HCT116 (cell line): ENCODE results near the gene DTNB. TPM values are rescaled to one million over a fixed set of nuclear protein-coding genes. Genes with fewer than 3 reads are reported as not detected.

ENCODE experiments used
- ATAC-seq: fragments of 200-7000 bp; cut with Tn5 transposase; 2 replicates; pipeline ENCODE4 v1.9.1; 2020; ENCODE audit warnings: mild to moderate bottlenecking, moderate library complexity
- BruUV-seq: library from RNA; stranded (reverse); fragments of 400-500 nt; replicated peaks from 2 replicates; lab custom pipeline; 2021; lab: Mats Ljungman, UMichigan
- CTCF ChIA-PET: fragments of 300-600 bp; sonication (Branson Sonifier 250); formaldehyde crosslinking; loops from one replicate; lab custom pipeline; 2021; ENCODE audit warnings: antibody characterized with exemption; lab: Charles Lee
- POLR2A ChIA-PET: fragments of 300-600, 350-600 bp; sonication (Branson Sonifier 250); formaldehyde crosslinking; loops from one replicate; lab custom pipeline; 2021; ENCODE audit warnings: antibody characterized with exemption; lab: Charles Lee
- RAD21 ChIA-PET, 2 experiments: fragments of 300-600 bp; sonication (Branson Sonifier 250); formaldehyde crosslinking; loops; one replicate each; lab custom pipeline; 2023; ENCODE audit warnings: low total read pairs in 2 of 2; ENCODE audit not compliant: uncharacterized antibody in 2 of 2, unreplicated experiment in 2 of 2, low non-redundant PET in 1 of 2; lab: Charles Lee
- DNase-seq: peaks from one replicate; pipeline ENCODE4 v3.0.0-alpha.2; 2010; ENCODE audit warnings: low read depth, low spot score
- H2AFZ ChIP-seq: fragments of 200-600 bp; shearing (Covaris generic), sonication (generic); 2 replicates; pipeline ENCODE4 v1.6.1; 2017; ENCODE audit warnings: low read depth, mixed run types, mixed read lengths, antibody characterized with exemption, low read length; ENCODE audit not compliant: poor library complexity, severe bottlenecking
- H3K27ac ChIP-seq: 2 replicates; pipeline ENCODE4 v1.5.1; 2012; ENCODE audit warnings: low read depth, low read length
- H3K27me3 ChIP-seq: fragments of 200-600 bp; sonication (generic); 2 replicates; pipeline ENCODE4 v1.6.1; 2016; ENCODE audit warnings: mixed run types, low read length, mixed read lengths; ENCODE audit not compliant: insufficient read depth
- H3K36me3 ChIP-seq, 2 experiments: fragments of 200-500 bp in 1 of 2; fragments of 200-600 bp in 1 of 2; sonication (Bioruptor generic) in 1 of 2; sonication (generic) in 1 of 2; 2 replicates each; pipeline versions ENCODE4 v1.5.1 to v1.6.1; 2014 to 2016; ENCODE audit warnings: low read length in 2 of 2, inconsistent platforms in 1 of 2, mixed read lengths in 1 of 2, mixed run types in 1 of 2; ENCODE audit not compliant: insufficient read depth in 2 of 2, control insufficient read depth in 1 of 2
- H3K4me1 ChIP-seq, 2 experiments: fragments of 200-600 bp in 1 of 2; sonication (generic) in 1 of 2; 2 replicates each; pipeline versions ENCODE4 v1.5.1 to v1.6.1; 2012 to 2017; ENCODE audit warnings: low read length in 2 of 2, inconsistent platforms in 1 of 2, mild to moderate bottlenecking in 1 of 2, mixed read lengths in 1 of 2, mixed run types in 1 of 2, moderate library complexity in 1 of 2; ENCODE audit not compliant: insufficient read depth in 2 of 2, control insufficient read depth in 1 of 2
- H3K4me2 ChIP-seq: fragments of 200-600 bp; sonication (generic); 2 replicates; pipeline ENCODE4 v1.6.1; 2017; ENCODE audit warnings: mixed run types, low read length, mixed read lengths
- H3K4me3 ChIP-seq, 2 experiments: fragments of 200-600 bp in 1 of 2; sonication (generic) in 1 of 2; replicated peaks in 1 of 2; 2 replicates each; pipeline ENCODE4 v1.5.1; 2011 to 2016; ENCODE audit warnings: low read length in 2 of 2, control low read depth in 1 of 2, low read depth in 1 of 2, mild to moderate bottlenecking in 1 of 2, mixed read lengths in 1 of 2, mixed run types in 1 of 2
- H3K79me2 ChIP-seq: fragments of 200-600 bp; sonication (generic); 2 replicates; pipeline ENCODE4 v1.6.1; 2017; ENCODE audit warnings: mild to moderate bottlenecking, mixed run types, low read length, moderate library complexity, mixed read lengths; ENCODE audit not compliant: insufficient read depth
- H3K9ac ChIP-seq: fragments of 200-600 bp; sonication (generic); 2 replicates; pipeline ENCODE4 v1.6.1; 2016; ENCODE audit warnings: low read length, mixed read lengths
- H3K9me2 ChIP-seq: fragments of 200-600 bp; sonication (generic), shearing (Covaris generic); 2 replicates; pipeline ENCODE4 v1.6.1; 2017; ENCODE audit warnings: mixed run types, mild to moderate bottlenecking, moderate library complexity; ENCODE audit not compliant: insufficient read depth
- H3K9me3 ChIP-seq, 2 experiments: fragments of 200-500 bp in 1 of 2; fragments of 200-600 bp in 1 of 2; sonication (Bioruptor generic) in 1 of 2; sonication (generic) in 1 of 2; 2 replicates each; pipeline ENCODE4 v1.6.1; 2014 to 2017; ENCODE audit warnings: low read length in 2 of 2, mixed read lengths in 2 of 2, inconsistent platforms in 1 of 2, low read depth in 1 of 2, mild to moderate bottlenecking in 1 of 2, mixed run types in 1 of 2, moderate library complexity in 1 of 2; ENCODE audit not compliant: control insufficient read depth in 1 of 2, insufficient read depth in 1 of 2
- H4K20me1 ChIP-seq: fragments of 200-600 bp; sonication (generic), shearing (Covaris generic); 2 replicates; pipeline ENCODE4 v1.6.1; 2017; ENCODE audit warnings: mixed run types, mild to moderate bottlenecking, moderate library complexity; ENCODE audit not compliant: insufficient read depth
- RAD21 ChIP-seq: IDR thresholded peaks from 2 replicates; pipeline ENCODE4 v1.6.1; 2012; ENCODE audit warnings: low read depth, mild to moderate bottlenecking
- ZFX ChIP-seq: fragments of 450-650 bp; IDR thresholded peaks from 2 replicates; pipeline ENCODE4 v1.6.1; 2017
- intact Hi-C: fragments of 100-400 bp; cut with micrococcal nuclease; formaldehyde crosslinking; loops from 2 replicates; pipeline ENCODE4 v1.10.0; 2022
- total RNA-seq: library from RNA; stranded (reverse); gene quantifications from one replicate; pipeline ENCODE4 v1.2.1, GENCODE V29; 2021; ENCODE audit not compliant: unreplicated experiment
- TF ChIP-seq, protein P1 (sequence below): IDR thresholded peaks from 2 replicates; pipeline ENCODE4 v1.6.1; 2011; ENCODE audit warnings: mild to moderate bottlenecking, low read length, moderate library complexity; ENCODE audit not compliant: insufficient replicate concordance; ENCODE audit errors: extremely low read depth

DTNB gene
- total RNA-seq, 1 experiment from 2014 or later, result 30.2 TPM

DNA sequence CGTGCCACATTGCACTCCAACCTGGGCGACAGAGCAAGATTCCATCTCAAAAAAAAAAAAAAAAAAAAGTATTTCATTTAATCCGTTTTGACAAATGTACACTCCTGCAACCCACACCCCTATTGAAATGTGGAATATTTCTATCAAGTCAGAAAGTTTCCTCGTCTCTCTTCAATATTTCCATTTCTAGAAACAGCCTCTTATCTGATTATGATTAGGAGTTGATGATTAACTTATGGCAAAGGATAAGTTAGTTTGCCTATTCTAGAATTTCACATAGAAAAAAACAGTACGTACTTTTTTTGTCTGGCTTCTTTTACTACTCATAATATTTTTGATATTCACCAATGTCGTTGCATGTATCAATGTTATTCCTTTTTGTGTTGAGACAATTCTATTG is 224.6 kb downstream of the DTNB start:
- POLR2A ChIA-PET, result no interaction called here
- Histone ChIP-seq H3K36me3 (no peaks in the 10 kb centered on the region), H3K9ac (no peak overlapping the region), H3K4me2 (no peak overlapping the region)
- TF ChIP-seq RAD21, result no peak
- TF ChIP-seq, all 23 proteins: peak for 0
- H4K20me1 ChIP-seq, result no peaks in the 10 kb centered on the region
- no TSS peak for BruUV-seq
- ChIA-PET CTCF (no interaction called here), RAD21 (no interaction called here)
- ATAC-seq (no peak), DNase-seq (no peak)
- intact Hi-C loops, result no loop called here
- no peak overlapping the region for H2AFZ ChIP-seq
- no peaks in the 10 kb centered on the region for H3K79me2 ChIP-seq
- H3K4me3 ChIP-seq, result no peak overlapping the region
- H3K9me2 ChIP-seq, result no peaks in the 10 kb centered on the region
- no peak overlapping the region for H3K27ac ChIP-seq
- H3K27me3 ChIP-seq, result no peaks in the 10 kb centered on the region
- H3K9me3 ChIP-seq, result no peaks in the 10 kb centered on the region
- no peaks in the 10 kb centered on the region for H3K4me1 ChIP-seq

DNA sequence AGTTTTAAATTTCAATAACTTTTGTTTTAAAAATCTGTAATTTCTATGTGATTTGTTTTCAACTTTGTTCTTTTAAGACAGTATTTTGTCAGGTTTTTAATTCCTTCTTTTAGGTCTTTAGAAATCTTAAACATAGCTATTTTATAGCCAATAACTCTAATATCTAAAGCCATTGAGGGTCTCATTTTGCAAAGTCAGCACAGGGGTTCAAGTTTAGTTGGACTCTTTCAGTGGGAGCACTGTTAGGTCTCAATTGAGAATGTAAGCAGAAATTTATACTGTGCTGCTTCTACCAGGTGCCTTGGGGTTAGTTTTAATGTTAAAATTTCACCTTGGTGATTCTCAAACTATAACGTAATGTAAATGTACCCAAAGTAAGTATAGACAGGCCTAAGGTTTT is 226.4 kb downstream of the DTNB start:
- CTCF ChIA-PET, result no interaction called here
- RAD21 ChIA-PET, result no interaction called here
- BruUV-seq, result no TSS peak
- H3K4me1 ChIP-seq, result no peaks in the 10 kb centered on the region
- H3K9me2 ChIP-seq, result no peaks in the 10 kb centered on the region
- H3K9me3 ChIP-seq, result no peaks in the 10 kb centered on the region
- TF ChIP-seq ZFX, result no peak
- TF ChIP-seq, protein P1, sequence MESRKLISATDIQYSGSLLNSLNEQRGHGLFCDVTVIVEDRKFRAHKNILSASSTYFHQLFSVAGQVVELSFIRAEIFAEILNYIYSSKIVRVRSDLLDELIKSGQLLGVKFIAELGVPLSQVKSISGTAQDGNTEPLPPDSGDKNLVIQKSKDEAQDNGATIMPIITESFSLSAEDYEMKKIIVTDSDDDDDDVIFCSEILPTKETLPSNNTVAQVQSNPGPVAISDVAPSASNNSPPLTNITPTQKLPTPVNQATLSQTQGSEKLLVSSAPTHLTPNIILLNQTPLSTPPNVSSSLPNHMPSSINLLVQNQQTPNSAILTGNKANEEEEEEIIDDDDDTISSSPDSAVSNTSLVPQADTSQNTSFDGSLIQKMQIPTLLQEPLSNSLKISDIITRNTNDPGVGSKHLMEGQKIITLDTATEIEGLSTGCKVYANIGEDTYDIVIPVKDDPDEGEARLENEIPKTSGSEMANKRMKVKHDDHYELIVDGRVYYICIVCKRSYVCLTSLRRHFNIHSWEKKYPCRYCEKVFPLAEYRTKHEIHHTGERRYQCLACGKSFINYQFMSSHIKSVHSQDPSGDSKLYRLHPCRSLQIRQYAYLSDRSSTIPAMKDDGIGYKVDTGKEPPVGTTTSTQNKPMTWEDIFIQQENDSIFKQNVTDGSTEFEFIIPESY, result no peak
- intact Hi-C loops, result no loop called here
- H3K36me3 ChIP-seq, result no peaks in the 10 kb centered on the region
- no peaks in the 10 kb centered on the region for H4K20me1 ChIP-seq
- no peak for ATAC-seq
- DNase-seq, result no peak
- no peak overlapping the region for H3K4me2 ChIP-seq
- H2AFZ ChIP-seq, result no peak overlapping the region
- no peak overlapping the region for H3K9ac ChIP-seq
- no peak overlapping the region for H3K4me3 ChIP-seq
- no peaks in the 10 kb centered on the region for H3K79me2 ChIP-seq
- H3K27me3 ChIP-seq, result no peaks in the 10 kb centered on the region
- POLR2A ChIA-PET, result no interaction called here
- H3K27ac ChIP-seq, result no peak overlapping the region
